Measurements from ENCODE around the gene WWOX. TPM values are rescaled to one million over a fixed set of nuclear protein-coding genes. Genes with fewer than 3 reads are reported as not detected.

Gene WWOX
- total and polyA plus RNA-seq, 2 of the 13 experiments (the other 11 are each of a cell fraction or from before 2014, with no cell fraction given), result 9.1 to 37.4 TPM

GRCh38 chr16:78584213-78584860 lies 484.9 kb downstream of the WWOX start (continued):
- TF ChIP-seq HNF1A (IDR thresholded peaks at IDR 0.05; ENCODE audit: low read depth) (no peak), HNF1A (CRISPR knock-in tag; IDR thresholded peaks at IDR 0.05; ENCODE audit: borderline replicate concordance) (no peak), ZNF296 (CRISPR knock-in tag; conservative IDR thresholded peaks at IDR 0.05) (no peak)

- POLR2A ChIA-PET, result no interaction called here
- no peaks in the 10 kb centered on the region for H3K9me3 ChIP-seq (ENCODE audit: low read length)
- no peak for ATAC-seq
- H3K79me2 ChIP-seq (ENCODE audit: insufficient read depth, low read length), result no peaks in the 10 kb centered on the region
- H3K4me2 ChIP-seq (ENCODE audit: low read depth, low read length), result no peak overlapping the region
- H3K27me3 ChIP-seq (ENCODE audit: control insufficient read depth in 1 of 2, insufficient read depth in 2 of 2, low read length in 2 of 2), result no peaks in the 10 kb centered on the region
- no peaks in the 10 kb centered on the region for H3K36me3 ChIP-seq (replicated peaks in 1 of 2; ENCODE audit: control insufficient read depth in 1 of 2, insufficient read depth in 2 of 2, low read length in 2 of 2)
- intact Hi-C loops (cut with micrococcal nuclease; ENCODE audit: unreplicated experiment), result no loop called here
- no peak overlapping the region for H2AFZ ChIP-seq (ENCODE audit: low read length)
- no peak for TF ChIP-seq ZNF672 (CRISPR knock-in tag; IDR thresholded peaks at IDR 0.05)
- TF ChIP-seq ZNF350 (CRISPR knock-in tag; IDR thresholded peaks at IDR 0.05; ENCODE audit: borderline replicate concordance, low read depth), result no peak
- TF ChIP-seq MIER2 (CRISPR knock-in tag; IDR thresholded peaks at IDR 0.05), result no peak
- peaks cover 19% of the 10 kb centered on the region for H3K4me1 ChIP-seq (ENCODE audit: insufficient read depth, low read length)
- no peak overlapping the region for H3K9ac ChIP-seq (ENCODE audit: insufficient read depth, low read depth, low read length)
- no peak overlapping the region for H3K4me3 ChIP-seq (replicated peaks in 1 of 3; ENCODE audit: insufficient read depth in 1 of 3, low read depth in 2 of 3, low read length in 3 of 3)
- DNase-seq (ENCODE audit: low spot score), result no peak
- H4K20me1 ChIP-seq (ENCODE audit: insufficient read depth, low read length), result no peaks in the 10 kb centered on the region
- no peak for FAIRE-seq
- 91% methylated on average over 6 of the region's 8 CpGs for WGBS (ENCODE audit: low lambda C conversion rate)
- no TSS peak for BruUV-seq (replicated peaks)
- in situ Hi-C loops (cut with HindIII; ENCODE audit: extremely low pct_ligation_motif_present, low pct_unique_long_range_greater_than_20kb), result no loop called here
- no peak overlapping the region for H3K27ac ChIP-seq (ENCODE audit: extremely low read length, insufficient read depth, low read length)
- CTCF ChIA-PET (ENCODE audit: low intra/inter-chr PET ratio, low total read pairs), result no interaction called here
These were observed 485.5 kb downstream of the WWOX start for GRCh38 chr16:78584991-78585390.
